NT2/D1 (cell line): ENCODE measurements around the gene ANKRD30A.
"Not testable (repeated sequence)": the region's sequence is repeated elsewhere in the genome, so short reads cannot be mapped to it uniquely, and the experiment has no call there.

ENCODE experiments used
- DNase-seq: peaks from one replicate; pipeline ENCODE4 v3.0.0-alpha.2; 2011; ENCODE audit warnings: low read depth, low spot score
- H3K27me3 ChIP-seq: 2 replicates; pipeline ENCODE4 v1.6.0; 2011; ENCODE audit warnings: mild to moderate bottlenecking; ENCODE audit not compliant: insufficient read length, insufficient read depth
- H3K36me3 ChIP-seq: 2 replicates; pipeline ENCODE4 v1.6.1; 2011; ENCODE audit warnings: mild to moderate bottlenecking, low read length, mixed read lengths; ENCODE audit not compliant: insufficient read depth, insufficient read length
- H3K4me1 ChIP-seq: 2 replicates; pipeline ENCODE4 v1.5.1; 2011; ENCODE audit not compliant: insufficient read depth, insufficient read length
- H3K4me3 ChIP-seq: 2 replicates; pipeline ENCODE4 v1.5.1; 2011; ENCODE audit warnings: low read depth; ENCODE audit not compliant: insufficient read length
- H3K9ac ChIP-seq: 2 replicates; pipeline ENCODE4 v1.6.0; 2011; ENCODE audit warnings: low read depth; ENCODE audit not compliant: insufficient read length
- H3K9me3 ChIP-seq: 2 replicates; pipeline ENCODE4 v1.5.1; 2011; ENCODE audit warnings: mild to moderate bottlenecking, low read length; ENCODE audit not compliant: insufficient read depth
- SUZ12 ChIP-seq: IDR thresholded peaks from 2 replicates; pipeline ENCODE4 v1.6.1; 2011; ENCODE audit not compliant: insufficient read length, insufficient read depth; ENCODE audit errors: extremely low read depth
- YY1 ChIP-seq: IDR thresholded peaks from 2 replicates; pipeline ENCODE4 v1.6.1; 2011; ENCODE audit not compliant: insufficient read length, insufficient read depth
- ZNF274 ChIP-seq: IDR thresholded peaks from 2 replicates; pipeline ENCODE4 v1.6.1; 2011; ENCODE audit warnings: mild to moderate bottlenecking, low read depth, low read length

ANKRD30A gene

DNA sequence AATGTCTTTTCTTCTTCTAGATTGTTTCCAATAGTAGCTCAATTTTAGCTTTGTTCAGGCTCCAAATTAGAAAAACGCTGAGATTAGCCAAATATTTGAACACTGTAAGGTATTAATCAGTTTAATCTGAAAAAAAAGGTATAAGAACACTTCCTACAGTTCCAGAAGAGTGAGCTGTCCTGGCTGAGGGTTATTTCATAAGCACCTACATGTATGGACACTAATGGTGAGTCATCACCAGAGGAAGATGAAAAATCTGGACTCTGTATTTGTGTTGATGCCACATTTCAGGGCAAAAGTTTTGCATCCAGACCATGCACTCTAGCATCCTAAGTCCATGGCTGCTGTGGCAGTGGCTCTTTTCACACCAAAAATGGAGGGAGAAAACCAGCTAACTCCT lies 189.5 kb downstream of the ANKRD30A start:
- H3K4me3 ChIP-seq, result no peak overlapping the region
- H3K9me3 ChIP-seq, result no peaks in the 10 kb centered on the region
- H3K4me1 ChIP-seq, result no peaks in the 10 kb centered on the region
- H3K27me3 ChIP-seq, result no peaks in the 10 kb centered on the region
- TF ChIP-seq YY1 (no peak), ZNF274 (no peak), SUZ12 (no peak)
- no peak overlapping the region for H3K9ac ChIP-seq
- no peaks in the 10 kb centered on the region for H3K36me3 ChIP-seq
- DNase-seq, result no peak

DNA sequence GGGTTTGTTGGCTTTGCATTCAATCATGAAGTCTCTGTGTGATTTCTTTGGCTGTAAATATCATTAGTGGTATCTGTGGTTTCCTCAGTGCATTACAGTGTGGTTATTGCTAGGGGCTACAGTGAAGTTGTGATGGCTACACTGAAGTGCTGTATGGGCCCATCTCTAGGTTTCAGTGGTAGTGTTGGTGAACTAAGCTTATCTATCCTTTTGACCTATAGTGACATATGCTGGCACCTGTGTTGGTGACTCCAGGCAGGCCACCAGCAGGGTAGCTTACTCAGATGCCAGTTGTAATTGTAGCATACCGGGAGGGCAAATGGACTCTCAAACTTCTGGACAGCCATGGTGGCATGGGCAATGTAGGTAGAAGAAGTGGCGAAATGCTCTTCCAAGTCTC lies 219.0 kb downstream of the ANKRD30A start:
- H3K36me3 ChIP-seq, result no peaks in the 10 kb centered on the region
- no peak for TF ChIP-seq ZNF274
- no peak for TF ChIP-seq YY1
- TF ChIP-seq SUZ12, result no peak
- no peaks in the 10 kb centered on the region for H3K27me3 ChIP-seq
- H3K4me1 ChIP-seq, result no peaks in the 10 kb centered on the region
- H3K9ac ChIP-seq, result no peak overlapping the region
- no peak overlapping the region for H3K4me3 ChIP-seq
- no peaks in the 10 kb centered on the region for H3K9me3 ChIP-seq
- DNase-seq, result no peak

DNA sequence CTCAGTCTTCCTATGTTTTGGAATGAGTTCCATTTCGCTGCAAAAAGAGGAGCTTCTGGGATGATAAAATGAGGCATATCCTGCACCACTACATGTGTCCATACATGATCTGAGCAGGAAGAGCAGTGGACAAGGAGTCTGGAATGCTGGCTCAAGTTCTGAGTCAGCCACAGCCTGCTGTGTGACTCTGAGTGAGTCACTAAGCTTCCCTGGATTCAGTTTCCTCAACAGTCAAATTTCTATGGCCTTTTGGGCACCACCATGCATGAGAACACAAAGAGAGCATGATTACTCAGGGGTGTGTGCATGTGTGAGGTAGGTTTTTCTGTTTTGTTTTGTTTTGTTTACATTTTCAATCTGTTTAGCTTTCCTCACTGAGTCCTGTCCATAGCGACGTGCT lies 254.6 kb downstream of the ANKRD30A start:
- Histone ChIP-seq H3K27me3 (no peaks in the 10 kb centered on the region), H3K9ac (no peak overlapping the region), H3K4me1 (no peaks in the 10 kb centered on the region), H3K4me3 (no peak overlapping the region), H3K36me3 (no peaks in the 10 kb centered on the region), H3K9me3 (no peaks in the 10 kb centered on the region)
- TF ChIP-seq SUZ12 (no peak), YY1 (no peak), ZNF274 (no peak)
- DNase-seq, result no peak

DNA sequence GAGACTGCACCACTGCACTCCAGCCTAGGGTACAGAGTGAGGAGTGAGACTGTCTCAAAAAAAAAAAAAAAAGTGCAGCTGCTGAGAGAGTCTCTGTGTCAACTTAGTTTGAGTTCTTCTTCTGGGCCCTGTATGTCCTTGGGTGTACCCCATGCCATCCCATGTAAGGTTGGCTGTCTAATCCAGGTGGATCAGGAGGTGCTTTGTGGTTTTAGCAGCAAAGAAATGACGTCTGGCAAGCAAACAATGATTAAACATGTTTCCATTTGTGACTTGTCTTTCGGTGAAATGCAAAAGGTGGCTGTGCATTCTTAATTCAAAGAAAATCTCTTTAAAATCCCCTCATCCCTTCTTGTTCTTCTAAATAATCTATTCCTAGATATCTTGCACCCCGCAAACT lies 255.9 kb downstream of the ANKRD30A start:
- Histone ChIP-seq H3K36me3 (no peaks in the 10 kb centered on the region), H3K9ac (no peak overlapping the region), H3K27me3 (no peaks in the 10 kb centered on the region), H3K4me1 (no peaks in the 10 kb centered on the region), H3K9me3 (no peaks in the 10 kb centered on the region), H3K4me3 (no peak overlapping the region)
- TF ChIP-seq YY1 (no peak), ZNF274 (no peak), SUZ12 (no peak)
- DNase-seq, result no peak

DNA sequence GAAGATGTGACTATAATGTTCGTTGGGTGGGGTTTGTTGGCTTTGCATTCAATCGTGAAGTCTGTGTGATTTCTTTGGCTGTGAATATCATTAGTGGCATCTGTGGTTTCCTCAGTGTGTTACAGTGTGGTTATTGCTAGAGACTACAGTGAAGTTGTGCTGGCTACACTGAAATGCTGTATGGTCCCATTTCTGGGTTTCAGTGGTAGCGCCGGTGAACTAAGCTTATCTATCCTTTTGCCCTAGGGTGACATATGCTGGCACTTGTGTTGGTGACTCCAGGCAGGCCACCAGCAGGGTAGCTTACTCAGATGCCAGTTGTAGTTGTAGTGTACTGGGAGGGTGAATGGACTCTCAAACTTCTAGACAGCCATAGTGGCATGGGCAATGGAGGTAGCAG lies 259.5 kb downstream of the ANKRD30A start:
- Histone ChIP-seq H3K9me3 (no peaks in the 10 kb centered on the region), H3K4me3 (no peak overlapping the region), H3K4me1 (no peaks in the 10 kb centered on the region), H3K36me3 (no peaks in the 10 kb centered on the region), H3K27me3 (no peaks in the 10 kb centered on the region), H3K9ac (no peak overlapping the region)
- TF ChIP-seq YY1 (no peak), ZNF274 (no peak), SUZ12 (no peak)
- DNase-seq, result no peak

GRCh38 chr10:37390926-37391325 lies 265.5 kb downstream of the ANKRD30A start:
- H3K9me3 ChIP-seq, result no peaks in the 10 kb centered on the region
- H3K9ac ChIP-seq, result no peak overlapping the region
- H3K4me1 ChIP-seq, result no peaks in the 10 kb centered on the region
- H3K4me3 ChIP-seq, result no peak overlapping the region
- H3K27me3 ChIP-seq, result no peaks in the 10 kb centered on the region
- DNase-seq, result no peak
- TF ChIP-seq SUZ12, result no peak
- TF ChIP-seq YY1, result no peak
- no peak for TF ChIP-seq ZNF274
- H3K36me3 ChIP-seq, result no peaks in the 10 kb centered on the region

DNA sequence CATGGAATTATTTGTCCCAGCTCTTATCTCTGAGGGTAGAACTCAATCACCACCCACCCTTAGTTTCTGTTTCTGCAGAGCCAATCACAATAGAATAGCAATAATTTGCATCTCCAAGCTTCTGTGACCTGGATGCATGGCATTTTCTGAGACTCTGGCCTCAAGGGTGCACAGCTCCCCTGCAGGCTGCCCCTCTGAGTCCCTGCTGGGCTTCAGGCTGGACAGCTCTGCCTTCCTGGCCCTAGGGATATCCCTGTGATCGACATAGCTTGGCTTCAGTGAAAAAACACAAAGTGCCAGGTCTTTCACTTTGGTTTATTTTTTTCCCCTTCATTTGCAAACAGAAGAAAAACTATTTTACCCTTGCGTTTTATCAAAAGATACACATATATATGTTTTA lies 275.4 kb downstream of the ANKRD30A start:
- H3K4me3 ChIP-seq, H3K4me1 ChIP-seq, DNase-seq: not testable (repeated sequence)

DNA sequence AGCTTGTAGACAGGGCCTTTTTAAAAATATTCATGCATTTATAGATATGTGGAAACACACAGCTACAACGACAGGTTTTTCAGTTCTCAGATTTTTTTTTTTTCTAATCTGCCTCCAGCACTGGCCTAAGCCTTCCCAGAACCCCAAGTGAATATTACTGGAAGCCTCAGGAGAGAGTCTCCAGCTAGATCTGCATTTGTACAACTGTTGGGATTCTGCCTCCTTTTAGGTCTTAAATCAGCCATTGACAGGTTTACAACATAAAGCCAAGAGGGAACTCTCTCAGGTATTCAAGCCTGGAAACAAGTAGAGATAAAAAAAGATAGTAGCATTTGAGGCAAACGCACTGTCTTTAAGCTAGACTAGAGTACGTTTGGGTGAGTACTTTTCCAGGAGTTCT lies 275.8 kb downstream of the ANKRD30A start:
- Histone ChIP-seq H3K27me3 (no peaks in the 10 kb centered on the region), H3K4me1 (no peaks in the 10 kb centered on the region), H3K9me3 (no peaks in the 10 kb centered on the region), H3K4me3 (no peak overlapping the region), H3K9ac (no peak overlapping the region), H3K36me3 (no peaks in the 10 kb centered on the region)
- TF ChIP-seq ZNF274, result no peak
- no peak for DNase-seq

More for the DNA sequence above, 275.4 kb downstream of the ANKRD30A start:
- not testable (repeated sequence) for H3K9ac ChIP-seq, H3K27me3 ChIP-seq, H3K9me3 ChIP-seq, H3K36me3 ChIP-seq
